Colon (tissue), 2 donors: ENCODE data around the gene NTM.
A peak's percentile ranks its signal among the peaks of the same experiment; 100 is the strongest.

ENCODE experiments used
- FAIRE-seq: peaks from 2 replicates; lab custom pipeline; 2012; peaks lifted over from hg19 to GRCh38; lab: Jason Lieb, UNC
- donor health status: control.
- donor health status: control.

NTM gene

DNA sequence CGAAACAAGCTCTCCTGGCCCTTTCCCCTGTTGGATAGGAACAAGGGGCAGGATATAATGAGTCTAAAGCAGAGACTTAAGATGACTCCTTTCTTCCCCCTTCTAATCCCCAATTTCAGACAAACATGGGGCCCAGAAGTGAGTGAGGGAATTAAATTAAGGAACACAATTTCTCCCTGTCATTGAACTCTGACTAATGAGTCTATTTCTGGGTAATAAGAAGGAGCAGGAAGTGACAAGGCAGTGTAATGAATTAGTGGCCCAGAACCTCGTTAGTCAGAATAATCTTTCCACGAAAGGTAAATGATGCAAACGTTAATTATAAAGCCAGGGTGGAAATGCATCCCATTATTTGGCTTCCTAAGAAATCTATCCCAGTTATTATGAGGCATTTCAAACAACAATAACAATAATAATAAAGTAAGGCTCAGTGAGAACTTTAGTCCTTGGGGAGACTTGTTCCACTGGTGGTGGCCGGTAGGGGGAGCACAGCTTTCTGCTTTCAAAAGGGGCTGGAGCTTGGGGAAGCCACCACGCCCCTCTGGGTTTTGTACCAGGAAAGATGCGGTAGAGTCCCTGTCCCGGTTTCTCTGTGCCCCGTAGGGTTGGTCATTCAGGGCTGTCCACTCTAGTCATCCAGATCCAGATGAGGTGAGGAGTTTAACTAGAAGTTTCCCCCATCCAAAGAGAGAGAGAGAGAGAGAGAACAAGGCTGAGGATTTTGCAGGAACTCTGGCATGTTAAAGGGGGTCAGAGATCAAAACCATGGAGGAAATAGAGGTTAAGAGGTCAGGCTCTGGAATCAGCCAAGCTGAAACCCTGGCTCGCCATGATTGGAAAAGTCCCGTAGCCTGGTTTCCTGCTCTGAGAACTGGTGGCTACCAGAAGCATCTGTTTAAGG lies 298.3 kb downstream of the NTM start:
- FAIRE-seq = no peak

DNA sequence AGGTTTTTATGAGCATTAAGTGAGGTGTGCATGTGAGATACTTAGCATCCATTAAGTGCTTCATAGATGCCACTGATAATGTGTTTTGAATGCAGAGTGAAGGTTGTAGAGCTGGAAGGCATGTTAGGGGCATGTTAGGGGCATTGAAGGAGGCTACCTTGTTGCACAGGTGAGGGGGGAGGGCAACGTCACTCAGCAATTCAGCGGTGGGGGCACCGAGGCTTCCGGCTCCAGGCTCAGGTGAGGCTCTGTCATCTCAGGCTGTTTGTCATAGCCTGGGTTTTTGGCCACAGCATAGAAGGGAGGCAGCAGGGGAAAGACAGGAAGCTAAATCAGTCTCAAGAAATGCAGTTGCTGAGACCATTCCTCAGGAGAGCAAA lies 299.0 kb downstream of the NTM start:
- no peak for FAIRE-seq

DNA sequence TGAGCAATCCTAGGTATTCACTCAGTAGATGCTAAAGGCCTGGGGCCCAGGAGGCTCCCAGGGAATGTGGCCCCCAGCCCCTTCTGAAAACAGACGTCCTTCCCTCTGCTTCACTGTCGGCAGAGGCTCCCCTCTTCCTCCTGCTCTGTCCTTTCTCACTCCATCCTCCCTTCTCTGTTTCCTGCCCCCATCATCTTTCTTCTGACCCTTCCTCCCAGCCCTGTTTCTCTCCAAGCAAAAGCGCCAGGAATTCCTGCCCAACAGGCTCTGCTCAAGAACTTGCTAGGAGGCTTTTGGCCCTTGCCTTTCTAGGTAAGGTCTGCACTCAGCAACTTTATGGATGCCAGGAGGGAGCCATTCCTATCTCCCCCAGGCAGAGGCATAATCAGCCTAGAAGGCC lies 300.5 kb downstream of the NTM start:
- no peak for FAIRE-seq

DNA sequence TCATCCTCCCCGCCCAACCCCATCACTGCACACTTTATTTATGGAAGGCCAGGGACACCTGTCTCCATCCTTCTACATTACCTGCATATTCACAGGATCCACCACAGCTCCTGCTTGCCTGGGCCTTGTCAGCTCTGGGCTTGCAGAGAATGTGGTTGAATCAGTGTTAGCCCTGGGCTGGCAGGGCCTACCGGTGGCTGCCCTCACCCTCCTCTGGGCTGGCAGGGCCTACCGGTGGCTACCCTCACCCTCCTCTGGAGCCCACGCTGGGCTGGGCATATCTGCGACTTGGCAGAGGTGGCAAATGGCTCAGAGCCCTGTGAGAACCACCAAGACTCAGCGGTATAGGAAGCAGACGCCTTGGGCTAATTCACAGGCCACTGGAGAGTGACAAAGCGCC lies 300.9 kb downstream of the NTM start:
- no peak for FAIRE-seq

- no peak for FAIRE-seq
Observed at GRCh38 chr11:131671734-131672133, 301.3 kb downstream of the NTM start.

DNA sequence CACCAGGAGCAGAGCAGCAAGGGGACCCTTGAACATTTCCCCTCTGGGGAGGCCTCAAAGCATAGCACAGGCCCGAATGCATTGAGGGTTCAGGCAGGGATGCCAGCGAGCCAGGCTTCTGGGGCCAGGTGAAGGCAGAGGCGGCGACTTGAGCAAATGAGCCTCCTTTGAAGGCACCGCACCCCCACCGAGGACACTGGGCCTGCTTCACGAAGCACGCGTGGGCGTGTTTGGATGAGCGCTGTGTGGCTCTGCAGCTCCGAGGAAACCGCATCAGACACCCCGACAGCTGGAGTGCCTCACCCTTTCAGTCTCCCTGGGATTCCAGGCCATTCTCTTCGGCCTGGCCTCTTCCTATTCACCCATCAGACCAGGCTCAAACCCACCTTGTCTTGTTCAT lies 301.8 kb downstream of the NTM start:
- no peak for FAIRE-seq

GRCh38 chr11:131674051-131674755 lies 303.8 kb downstream of the NTM start:
- no peak for FAIRE-seq

- FAIRE-seq = no peak
Observed at GRCh38 chr11:131675121-131675888, 304.9 kb downstream of the NTM start.

- no peak for FAIRE-seq
Observed at GRCh38 chr11:131677828-131678470, 307.5 kb downstream of the NTM start.

GRCh38 chr11:131678658-131679340 lies 308.4 kb downstream of the NTM start:
- no peak for FAIRE-seq

DNA sequence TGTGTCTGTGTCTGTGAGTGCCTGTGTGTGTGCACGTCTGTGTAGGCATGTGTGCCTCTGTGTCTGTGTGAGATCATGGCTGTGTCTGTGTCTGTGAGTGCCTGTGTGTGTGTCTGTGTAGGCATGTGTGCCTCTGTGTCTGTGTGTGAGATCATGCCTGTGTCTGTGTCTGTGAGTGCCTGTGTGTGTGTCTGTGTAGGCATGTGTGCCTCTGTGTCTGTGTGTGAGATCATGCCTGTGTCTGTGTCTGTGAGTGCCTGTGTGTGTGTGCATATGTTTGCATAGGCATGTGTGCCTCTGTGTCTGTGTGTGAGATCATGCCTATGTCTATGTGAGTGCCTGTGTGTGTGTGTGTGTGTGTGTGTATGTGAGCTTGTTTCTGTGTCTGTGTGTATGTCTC lies 310.0 kb downstream of the NTM start:
- peak; percentile 97 for FAIRE-seq

GRCh38 chr11:131681920-131682319 lies 311.5 kb downstream of the NTM start:
- FAIRE-seq = no peak

DNA sequence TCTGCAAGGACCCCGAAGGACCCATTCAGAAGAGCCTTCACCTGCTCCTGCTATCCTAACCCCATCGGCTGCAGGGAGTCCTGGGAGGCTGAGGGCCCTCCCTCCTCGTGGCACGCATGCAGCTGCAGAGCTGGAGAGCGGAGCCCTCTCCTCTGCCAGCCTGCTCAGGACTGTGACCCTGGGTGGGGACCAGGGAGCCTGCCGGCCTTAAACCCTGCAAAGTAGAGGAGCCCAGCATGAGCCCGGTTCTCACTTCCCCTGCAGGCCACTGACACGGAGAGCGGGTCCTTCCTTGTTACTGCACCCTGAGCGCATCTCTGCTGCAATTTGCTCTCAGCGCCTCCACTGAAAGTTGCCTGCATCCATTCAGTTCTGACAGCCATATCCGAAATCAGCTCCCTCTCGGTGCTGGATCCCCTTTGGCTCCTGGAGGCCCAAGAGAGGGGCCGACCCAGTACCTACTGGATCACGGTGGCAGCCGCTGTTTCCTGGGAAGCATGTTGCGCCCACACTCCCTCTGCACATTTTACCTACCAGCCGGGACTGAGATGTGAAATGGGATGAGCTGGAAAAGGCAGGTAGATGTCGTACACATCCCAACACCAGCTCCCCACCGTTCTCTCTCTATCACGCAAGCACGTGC lies 312.1 kb downstream of the NTM start:
- no peak for FAIRE-seq

- FAIRE-seq = no peak
Observed at GRCh38 chr11:131683131-131683530, 312.7 kb downstream of the NTM start.

GRCh38 chr11:131683666-131684065 lies 313.3 kb downstream of the NTM start:
- FAIRE-seq = no peak

DNA sequence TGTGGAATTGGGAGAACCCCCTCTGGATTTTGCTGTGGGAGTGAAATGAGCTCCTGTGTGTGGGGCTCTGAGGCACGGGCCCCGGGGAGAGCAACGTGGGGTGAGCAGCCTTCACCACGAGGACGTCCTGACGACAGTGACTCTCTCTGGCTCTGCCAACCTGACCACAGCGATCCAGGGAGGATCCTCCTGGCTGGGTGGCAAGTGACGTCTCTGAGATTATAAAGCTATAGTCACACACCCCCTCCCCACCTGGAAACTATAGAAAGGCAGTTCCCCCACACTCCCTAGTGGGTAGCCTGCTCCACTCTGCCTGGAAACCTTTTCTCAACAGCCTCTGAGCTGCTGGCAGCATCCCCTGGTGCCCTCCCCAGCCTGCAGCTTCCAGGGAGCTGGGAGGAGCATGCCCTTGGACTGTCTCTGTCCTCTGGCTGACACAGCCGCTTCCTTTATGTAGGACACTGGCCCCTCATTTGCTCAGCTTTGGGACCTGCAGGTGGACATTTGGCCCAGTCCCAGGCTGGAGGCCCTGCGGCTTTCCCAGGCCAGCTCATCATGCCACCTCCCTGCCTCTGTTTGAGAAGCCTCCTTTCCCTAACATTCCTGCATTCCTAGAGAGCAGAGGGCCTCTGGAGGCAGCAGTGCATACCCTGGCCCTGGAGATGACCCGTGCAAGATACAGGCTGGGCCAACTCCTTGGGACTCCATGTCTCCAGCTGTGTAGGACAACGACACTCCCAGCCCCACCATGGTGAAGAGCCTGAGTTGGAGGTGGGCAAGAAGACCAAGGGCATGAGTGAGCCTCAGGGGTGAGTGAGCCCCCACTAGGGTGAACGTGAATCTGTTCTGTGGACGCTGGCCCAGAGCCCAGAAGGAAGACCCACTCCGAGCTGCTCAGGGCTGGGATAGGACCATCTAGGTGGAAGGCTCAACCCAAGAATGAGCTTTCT lies 314.0 kb downstream of the NTM start:
- no peak for FAIRE-seq

DNA sequence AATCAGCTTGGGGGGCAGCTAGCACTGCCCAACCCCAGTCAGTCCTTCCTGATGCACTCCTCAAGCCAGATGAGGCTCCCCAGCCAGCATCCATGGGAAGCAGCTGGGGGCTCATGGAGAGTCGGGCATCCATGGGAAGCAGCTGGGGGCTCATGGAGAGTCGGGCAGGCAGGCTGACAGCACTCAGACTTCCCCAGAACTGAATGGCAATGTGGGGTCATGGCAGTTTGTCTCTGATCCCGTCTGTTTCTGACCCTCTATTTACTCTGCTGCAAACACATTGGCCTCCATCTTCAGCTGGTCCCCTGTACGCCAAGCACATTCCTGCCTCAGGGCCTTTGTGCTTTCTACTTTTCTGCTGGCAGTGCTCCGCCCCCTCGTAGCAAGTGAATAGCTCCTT lies 314.8 kb downstream of the NTM start:
- no peak for FAIRE-seq

DNA sequence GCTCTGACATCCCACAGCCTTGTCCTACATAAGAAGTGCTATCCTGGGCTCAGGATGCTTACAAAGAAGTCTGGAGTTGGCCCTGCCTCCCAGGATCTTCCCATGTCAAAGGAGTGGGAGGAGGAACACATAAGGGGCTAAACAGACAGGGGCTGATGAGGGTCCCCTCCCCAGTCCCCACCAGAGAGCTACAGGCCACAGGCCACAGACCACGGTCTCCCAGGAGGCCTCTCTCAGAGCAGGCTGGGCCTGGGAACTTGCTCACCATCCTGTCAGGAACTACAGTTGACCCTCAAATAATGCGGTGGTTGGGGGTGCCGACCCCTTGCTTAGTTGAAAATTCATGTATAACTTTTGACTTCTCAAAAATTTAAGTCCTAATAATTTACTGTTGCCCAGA lies 315.5 kb downstream of the NTM start:
- FAIRE-seq = no peak

GRCh38 chr11:131686836-131687235 lies 316.4 kb downstream of the NTM start:
- FAIRE-seq = no peak
